HG03159 (cell line): ENCODE results near the gene OR10A3.
A peak's percentile ranks its signal among the peaks of the same experiment; 100 is the strongest.
"Not testable (repeated sequence)": the region's sequence is repeated elsewhere in the genome, so short reads cannot be mapped to it uniquely, and the experiment has no call there.

Experiments
- ATAC-seq: cut with Tn5 transposase; IDR thresholded peaks from one replicate; pipeline ENCODE4 v1.9.1; 2021; ENCODE audit warnings: mild to moderate bottlenecking, moderate library complexity; ENCODE audit not compliant: unreplicated experiment

OR10A3 gene, protein sequence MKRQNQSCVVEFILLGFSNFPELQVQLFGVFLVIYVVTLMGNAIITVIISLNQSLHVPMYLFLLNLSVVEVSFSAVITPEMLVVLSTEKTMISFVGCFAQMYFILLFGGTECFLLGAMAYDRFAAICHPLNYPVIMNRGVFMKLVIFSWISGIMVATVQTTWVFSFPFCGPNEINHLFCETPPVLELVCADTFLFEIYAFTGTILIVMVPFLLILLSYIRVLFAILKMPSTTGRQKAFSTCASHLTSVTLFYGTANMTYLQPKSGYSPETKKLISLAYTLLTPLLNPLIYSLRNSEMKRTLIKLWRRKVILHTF

DNA sequence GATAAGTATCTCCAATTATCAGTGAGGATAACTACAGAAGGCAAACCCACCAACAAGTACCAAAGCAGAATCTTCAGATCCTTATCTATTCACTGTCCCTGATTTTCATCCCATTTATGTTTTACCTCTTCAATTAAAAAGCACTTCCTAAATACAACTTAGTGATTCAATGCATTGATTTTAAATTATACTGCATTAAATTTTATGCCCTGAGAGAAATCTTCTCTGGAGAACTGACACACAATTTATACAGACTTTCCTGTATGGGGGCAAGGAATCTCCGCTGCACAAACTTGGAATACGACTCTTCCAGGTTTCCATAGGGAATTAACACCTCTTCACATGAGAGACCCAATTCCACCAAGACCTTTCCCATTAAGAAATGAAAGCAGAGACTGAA lies at the start of gene OR10A3:
Gene OR10A3 (minus strand): TSS at position 101 of the 400 bp plus-strand sequence. CDS start 2,188 bp downstream, outside the sequence.
- no peak for ATAC-seq

DNA sequence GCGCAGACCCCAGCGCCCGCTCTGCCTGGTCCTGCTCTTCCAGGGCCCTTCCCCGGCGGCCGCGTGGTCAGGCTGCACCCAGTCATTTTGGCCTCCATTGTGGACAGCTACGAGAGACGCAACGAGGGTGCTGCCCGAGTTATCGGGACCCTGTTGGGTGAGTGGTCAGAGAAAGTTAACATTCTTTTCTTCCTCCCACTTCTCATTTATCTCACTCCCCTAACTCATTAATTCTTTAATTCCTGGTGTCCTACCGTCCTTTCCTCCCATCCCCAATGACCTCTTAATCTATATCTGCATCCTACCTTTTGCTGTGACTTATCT lies 46.0 kb upstream of the OR10A3 start:
- not testable (repeated sequence) for ATAC-seq

DNA sequence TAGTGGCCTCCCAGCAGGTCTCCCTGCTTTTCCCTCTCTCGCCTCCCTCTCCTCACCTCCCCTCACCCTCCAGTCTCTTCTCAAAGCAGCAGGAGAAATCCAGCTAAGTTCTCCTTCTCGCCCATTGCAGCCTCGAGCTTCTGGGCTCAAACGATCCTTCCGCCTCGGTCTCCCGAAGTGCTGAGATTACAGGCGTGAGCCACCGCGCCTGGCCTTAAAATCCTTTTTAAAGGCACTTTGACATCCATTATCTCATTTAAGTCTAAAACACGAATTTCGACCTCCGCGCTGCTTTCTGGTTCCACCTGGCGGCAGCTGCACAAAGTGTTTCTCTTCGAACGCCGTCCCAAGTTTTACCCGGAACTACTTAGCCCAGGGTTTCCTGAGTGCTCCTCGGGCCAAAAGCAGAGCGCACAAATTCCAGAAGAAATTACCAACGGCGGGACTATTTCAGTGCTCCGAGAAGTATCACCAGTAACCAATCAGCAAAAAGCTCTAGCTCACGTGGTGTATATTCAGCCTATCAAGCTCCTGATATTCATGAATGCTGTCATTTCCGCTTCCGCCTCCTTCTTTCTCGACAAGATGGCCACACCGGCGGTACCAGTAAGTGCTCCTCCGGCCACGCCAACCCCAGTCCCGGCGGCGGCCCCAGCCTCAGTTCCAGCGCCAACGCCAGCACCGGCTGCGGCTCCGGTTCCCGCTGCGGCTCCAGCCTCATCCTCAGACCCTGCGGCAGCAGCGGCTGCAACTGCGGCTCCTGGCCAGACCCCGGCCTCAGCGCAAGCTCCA lies 45.5 kb upstream of the OR10A3 start, which contains the start of gene EIF3F:
Gene EIF3F (plus strand): TSS at position 570 of the 792 bp plus-strand sequence. CDS start 16 bp downstream, at position 586.
- ATAC-seq = peak; percentile 93

DNA sequence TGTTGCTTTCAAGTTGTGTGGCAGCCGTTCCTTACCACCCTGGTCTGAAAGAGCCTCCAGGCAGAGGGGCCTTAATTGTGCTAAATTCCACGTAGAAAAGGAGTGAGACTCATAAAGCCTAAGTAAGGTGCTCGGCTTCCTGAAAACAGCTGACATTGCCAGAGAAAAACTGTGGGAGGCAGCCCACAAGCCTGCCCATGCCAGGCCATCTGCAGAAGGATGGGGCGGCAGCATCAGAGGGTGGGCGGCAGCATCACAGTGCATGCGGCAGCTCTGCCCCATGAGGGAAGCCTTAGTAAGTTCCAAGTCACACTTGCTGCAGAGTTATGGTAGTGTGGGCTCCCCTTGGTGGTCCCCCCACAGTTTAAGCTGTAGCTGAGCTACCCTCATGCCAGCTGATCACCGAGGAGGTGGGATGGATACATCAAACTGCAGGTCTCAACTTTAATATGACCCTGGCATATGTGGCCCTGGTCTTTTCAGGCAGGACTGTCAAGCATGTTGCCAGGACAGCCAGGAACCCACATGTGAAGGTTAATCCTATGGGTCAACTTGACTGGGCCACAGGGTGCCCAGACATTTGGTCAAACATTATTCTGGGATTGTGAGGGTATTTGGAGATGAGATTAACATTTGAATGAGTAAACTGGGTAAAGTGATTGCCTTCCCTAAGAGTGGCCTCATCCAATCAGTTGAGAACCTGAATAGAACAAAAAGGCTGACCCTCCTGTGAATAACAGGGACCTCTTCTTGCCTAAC lies 42.5 kb upstream of the OR10A3 start:
- no peak for ATAC-seq

DNA sequence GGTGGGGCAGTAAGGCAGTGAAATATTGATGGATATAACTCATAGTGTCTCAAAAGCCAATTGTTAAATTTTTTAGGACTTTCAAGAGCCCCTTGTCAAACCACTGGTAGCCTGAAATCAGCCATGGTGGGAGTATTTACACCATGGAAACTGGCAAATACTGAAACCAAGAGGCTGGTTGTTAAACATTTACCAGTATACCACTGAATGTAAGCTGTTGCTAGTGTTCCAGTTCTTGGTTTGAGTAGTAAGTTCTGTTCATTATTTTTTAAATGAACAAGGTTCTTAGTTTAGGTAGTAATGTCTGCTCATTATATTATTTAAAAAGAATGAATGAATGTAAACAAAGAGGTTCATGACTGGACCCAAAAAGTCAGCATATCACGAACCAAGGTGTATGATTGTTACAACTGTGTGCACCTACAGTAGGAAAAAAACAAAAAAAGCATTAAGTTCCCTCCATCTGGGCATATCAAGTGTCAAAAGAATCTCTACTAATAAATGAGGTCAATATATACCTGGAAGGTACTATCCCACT lies 41.1 kb upstream of the OR10A3 start:
- peak; percentile 45 for ATAC-seq

DNA sequence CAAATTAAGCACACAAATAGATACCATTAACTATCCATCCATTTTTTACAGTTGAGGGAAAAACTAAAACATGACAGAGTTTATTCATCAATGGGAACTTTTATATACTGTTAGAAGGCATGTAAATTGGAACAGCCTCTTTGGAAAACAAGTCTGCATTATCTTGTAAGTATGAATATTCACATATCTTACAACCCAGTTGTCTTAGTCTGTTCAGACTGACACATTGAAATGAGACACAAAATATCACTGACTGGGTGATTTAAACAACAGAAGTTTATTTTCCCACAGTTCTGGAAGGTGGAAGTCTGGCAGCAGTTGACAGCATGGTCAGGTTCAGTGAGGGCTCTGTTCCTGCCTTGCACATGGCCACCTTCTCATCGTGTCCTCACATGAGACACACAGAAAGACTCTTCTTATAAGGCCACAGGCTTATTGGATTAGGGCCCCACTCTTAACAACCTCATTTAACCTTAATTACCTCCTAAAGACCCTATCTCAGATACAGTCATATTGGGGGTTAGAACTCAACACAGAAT lies 40.2 kb upstream of the OR10A3 start:
- no peak for ATAC-seq

DNA sequence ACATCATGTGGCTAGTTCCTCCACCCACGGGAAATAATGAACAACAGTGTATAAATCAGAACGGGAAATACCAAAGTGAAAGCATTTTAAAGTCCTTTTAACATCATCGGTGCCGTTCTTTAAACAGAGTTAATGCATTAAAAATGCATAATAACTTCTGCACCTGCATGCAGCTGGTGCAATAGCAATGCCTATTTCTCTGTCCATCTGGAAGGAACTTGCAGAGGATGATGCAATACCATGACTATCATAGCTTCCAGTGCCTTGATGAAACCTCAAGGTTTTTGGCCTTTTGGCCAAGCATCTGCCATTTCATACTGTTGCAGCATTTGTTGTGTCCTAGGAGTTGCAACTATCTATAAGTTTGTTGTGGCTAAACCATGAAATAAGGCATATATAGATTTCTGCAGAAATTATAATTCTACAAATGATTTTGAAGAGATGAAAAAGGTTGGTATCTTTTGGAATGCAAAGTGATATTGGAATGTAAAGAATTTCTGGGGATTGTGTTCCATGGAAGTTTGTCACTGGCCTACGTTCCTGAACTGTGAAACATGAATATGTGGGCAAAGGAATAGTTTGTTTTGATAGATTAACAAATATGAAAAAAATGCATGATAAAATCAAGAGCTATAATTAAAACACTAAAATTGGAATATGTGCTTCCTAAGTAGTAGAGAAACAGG lies 35.9 kb upstream of the OR10A3 start:
- ATAC-seq = no peak

DNA sequence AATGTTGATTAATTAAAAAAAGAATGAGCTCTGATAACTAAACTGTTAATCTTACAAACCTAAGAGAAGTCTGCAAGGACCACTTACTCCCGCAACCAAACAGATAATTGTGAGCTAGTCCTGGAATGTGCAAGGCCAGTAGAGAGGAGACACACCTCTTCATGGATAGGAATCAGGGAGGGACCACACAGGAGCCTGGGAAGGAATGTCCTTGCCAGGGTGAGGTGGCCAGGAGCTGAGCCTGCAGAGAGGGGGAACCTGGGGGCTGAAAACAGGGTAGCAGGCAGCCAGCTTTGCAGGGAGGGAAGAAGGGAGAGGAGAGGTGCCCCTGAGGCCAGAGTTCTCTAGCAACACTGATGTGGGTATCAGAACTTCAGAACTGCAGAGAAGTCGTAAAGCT lies 33.2 kb upstream of the OR10A3 start:
- ATAC-seq = no peak

DNA sequence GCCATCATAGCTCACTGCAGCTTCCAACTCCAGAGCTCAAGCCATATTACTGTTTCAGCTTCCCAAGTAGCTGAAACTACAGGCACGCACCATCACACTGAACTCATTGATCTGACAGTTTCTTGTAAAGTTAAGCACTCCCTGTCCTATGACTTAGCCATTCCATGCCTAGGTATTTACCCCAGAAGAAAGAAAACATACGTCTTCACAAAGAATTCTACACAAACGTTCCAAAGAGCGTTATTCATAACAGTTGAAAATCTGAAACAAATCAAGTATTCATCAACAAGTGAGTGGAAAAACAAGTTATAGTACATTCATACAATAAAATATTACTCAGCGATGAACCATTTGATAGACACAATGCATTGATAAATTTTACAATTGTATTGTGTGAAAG lies 31.5 kb upstream of the OR10A3 start:
- ATAC-seq = no peak

DNA sequence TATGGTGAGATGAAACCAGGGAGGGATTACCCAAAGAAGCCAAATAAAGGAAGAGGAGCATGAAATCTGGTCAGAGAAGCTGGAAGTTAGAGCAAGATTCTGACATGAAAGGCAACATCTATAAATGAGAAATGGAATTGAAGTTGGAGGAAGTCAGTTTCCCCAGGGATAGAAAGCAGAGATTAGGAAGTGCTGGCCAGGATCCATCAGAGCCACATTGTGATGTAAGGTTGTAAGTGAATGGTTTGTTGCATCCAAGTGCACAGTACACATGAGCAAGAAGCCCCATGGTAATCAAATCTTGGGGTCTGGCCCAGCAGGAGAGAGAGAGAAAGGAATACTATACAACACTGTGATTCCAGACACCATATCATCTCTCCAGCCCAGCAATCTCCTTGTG lies 30.3 kb upstream of the OR10A3 start:
- ATAC-seq = no peak

DNA sequence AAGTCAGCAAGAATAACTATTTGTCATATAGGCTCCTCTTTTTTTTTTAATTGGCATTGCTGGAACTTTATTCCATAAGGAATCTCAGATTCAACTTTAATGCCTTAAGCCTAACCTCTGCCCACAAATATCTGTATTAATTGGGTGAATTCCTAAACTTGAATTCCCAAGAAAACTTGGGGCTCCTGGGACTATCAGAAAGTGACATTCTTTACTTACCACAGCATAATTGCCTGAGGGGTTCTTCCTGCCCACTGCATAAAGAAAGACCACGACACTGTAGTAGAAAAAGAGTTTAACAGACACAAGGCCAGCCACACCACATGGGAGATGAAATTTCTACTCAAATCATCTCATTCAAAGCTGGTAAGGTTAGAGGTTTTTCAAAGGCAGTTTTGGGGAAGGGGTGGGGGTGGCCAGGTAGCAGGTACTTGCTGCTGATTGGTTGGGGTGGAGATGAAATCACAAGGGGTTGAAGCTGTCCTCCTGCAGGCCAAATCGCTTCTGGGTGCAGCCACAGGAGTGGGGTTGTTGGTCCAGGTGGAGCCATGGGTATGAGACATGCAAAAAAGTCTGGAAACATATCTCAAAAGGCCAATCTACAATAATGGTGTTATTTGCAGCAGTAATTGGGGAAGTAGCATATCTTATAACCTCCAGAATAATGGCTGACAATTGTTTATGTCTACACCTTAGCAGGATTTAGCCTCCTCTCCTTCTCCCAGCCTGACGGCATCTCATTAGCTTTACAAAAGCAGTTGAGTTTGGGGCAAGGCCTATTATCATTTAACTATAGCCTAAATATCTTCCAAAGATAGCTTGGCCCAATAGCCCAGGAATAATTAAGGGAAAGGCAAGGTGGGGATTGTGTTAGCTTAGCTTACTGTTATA lies 28.5 kb upstream of the OR10A3 start:
- ATAC-seq = no peak

DNA sequence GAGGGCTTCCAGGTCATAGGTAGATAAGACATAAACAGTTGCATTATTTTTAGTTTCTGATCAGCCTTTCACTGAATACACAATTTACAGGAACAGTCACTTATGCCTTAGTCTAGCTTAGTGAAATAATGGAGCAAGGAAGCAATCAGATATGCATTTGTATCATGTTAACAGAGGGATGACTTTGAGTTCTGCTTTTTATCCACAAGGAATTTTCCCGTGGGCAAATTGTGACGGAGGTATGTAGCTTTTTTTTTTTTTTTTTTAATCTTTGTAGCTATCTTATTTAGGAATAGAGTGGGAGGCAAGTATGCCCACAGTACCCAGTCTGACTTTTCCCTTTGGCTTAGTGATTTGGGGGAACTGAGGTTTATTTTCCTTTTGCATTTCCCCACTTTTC lies 27.2 kb upstream of the OR10A3 start:
- ATAC-seq = no peak

DNA sequence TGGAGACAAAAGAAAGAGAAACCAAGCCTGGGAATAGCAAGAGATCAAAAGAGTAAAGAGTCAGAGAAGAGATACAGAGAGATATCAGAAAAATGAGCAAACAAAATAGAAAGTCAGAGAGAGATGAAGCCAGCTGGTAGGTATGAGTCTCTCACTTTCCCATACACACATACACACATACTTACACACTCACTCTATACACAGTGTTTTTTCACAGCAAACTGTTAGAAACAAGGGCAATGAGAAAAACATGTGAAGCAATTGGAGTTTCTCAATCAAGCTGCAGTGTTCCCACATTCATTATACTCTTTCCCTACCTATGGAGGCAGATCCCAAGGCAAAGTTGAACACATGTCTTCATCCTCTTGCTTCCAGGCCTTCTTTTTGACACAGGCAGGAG lies 26.3 kb upstream of the OR10A3 start:
- ATAC-seq = no peak

DNA sequence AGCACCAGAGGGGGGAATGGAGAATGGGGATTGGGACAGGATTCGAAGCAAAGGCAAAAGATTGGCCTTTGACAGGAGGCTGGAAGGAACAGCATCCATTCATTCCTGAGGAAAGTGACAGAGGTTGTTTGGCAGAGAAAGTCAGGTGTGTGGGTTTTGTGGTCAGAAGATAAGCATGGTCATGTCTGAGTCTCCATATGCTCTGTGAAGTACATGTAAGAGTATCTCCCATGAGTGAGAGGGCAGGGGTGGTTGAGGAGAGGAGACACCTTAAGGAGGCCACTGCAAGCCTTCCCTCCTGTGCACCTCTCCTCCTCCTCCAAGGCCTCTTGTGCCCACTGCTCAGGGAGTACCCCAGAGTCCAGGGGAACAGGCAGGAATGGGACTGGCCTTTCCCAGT lies 25.6 kb upstream of the OR10A3 start:
- no peak for ATAC-seq

DNA sequence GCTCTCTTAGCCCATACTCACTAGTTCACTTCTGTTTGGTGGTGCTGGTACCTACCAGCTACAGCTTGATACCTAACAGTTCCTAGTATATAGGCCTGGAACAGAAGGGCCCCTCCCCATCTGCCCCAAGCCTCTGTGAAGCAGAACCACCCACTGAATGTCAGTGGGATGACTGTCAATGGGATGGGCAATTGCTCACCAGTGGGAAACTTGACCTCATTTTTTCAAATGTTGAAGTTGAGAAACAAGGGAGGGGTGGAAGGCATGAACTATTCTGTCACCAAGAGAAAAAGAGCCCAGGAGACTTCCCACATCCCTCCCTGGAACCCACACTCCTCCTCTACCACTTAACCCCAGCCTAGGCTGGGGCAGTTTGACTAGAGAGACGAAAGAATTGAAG lies 23.9 kb upstream of the OR10A3 start, which contains the start of gene NLRP10:
Gene NLRP10 (minus strand): TSS at position 62 of the 400 bp plus-strand sequence. CDS start 1,952 bp downstream, outside the sequence.
- ATAC-seq = no peak

DNA sequence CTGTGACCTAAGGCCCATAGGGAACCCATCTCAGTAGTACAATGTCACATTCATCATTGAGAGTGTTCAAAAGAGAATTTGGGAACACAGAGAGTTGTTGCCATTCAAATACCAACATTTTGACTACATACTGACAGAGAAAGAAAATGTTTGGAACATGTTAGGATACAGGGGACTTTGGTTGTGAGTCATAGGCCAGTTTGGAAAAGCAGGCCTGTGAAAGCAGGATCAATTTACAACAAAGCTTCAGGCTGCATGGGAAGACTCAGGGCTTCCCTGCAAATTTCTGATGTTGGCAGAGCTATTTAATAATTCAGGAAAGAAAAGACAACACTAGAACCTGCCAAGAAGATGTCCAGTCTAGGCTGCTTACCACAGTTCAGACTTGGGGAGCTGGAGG lies 23.4 kb upstream of the OR10A3 start:
- no peak for ATAC-seq

DNA sequence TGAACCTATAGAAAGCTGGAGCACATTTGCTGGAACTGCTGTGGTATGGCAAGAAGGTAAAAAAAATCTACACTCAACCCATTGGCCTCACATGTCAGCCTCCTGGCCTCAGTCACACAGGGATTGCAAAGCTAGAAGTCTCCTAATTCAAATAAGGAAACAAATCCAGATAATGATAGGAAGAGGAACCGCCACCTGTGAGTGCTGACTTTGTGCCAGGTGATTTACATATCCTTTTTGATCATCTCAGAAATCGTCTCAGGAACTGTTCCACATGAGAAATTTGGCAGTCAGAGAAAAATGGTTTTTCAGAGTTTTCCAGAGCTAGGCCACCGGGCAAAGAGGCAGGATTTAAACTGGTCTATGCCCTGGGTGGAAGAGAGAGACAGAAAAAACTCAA lies 22.8 kb upstream of the OR10A3 start:
- ATAC-seq = no peak

DNA sequence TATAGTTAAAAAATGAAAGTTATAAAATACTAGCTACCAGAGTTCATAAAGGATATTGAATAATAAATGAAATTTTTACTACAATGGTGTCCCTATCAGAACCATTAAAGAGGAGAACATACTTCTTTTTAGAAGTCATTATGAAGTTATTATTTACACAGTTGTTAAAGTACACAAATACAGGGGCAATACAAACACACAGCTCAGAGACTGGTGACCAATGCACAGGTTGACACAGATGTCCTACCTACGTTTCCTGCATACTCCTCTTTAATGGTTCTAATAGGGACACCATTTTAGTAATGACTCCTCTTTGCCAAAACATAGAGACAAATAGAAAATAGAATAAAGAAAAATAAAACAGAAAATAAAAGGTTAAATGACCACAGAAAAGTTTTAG lies 13.7 kb upstream of the OR10A3 start:
- ATAC-seq = no peak

DNA sequence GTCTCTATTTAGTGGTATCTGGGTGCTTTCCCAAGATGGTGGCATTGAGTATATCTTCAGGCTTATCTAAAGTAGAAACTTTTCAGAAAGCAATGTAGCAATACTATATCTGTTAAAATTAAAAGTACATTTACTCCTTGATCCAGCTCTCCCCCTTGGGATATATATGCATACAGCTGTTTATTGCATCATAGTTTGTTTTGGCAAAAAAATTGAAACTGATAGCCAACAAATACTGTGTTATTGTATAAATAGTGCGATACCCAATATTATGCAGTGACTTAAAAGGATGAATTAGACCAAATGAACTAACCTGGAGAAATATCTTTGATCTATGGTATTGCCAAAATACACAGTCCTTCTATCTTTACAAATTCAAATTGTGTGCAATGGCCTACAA lies 8.4 kb upstream of the OR10A3 start:
- ATAC-seq = no peak
